ENCODE data around the gene SV2B. TPM values are rescaled to one million over a fixed set of nuclear protein-coding genes. Genes with fewer than 3 reads are reported as not detected.

The SV2B gene
- total RNA-seq, 1 experiment from 2014 or later = 1.4 TPM

DNA sequence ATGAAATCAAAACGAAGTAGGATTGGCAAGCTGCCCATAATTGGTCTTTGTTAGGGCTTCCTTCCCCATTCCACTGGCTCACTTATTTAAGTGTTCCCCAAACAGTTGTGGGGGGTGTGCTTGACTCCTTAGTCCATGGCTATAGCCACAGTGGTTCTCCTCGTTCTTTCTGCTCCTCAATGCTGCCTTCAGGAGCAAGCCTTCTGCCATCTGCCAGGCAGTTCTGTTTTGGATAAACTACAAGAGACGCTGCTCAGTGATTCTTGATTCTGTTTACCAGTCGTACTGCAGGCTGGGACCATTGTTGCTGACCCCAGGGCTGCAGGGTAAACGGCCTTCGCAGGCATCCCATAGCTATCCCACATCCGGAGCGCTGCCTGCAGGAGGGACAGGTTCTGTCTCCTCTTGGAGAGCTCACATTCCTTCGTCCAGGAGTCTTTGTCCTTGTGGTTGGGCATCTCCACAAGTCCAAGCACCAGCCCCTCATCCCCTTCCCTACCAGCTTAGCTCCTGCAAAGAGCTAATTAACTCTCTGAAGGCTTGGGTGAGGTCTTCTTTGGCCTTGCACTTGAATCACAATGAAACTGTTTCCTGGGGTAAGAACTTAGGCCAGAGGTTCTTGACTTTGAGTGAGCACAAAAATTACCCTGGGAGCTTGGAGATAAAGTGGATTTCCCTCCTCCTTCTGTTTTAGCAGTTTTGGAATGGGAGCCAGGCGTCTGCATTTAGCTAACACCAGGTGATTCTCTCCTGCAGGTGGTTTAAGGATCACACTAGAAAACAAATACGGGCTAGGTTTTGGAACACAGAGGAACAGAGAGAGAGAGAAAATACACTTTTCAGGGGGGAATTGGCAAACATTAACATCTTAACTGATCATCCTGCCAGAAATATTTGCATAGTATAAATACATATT lies 114.9 kb downstream of the SV2B start:
- ATAC-seq = peak; percentile 86

GRCh38 chr15:91216000-91216399 lies 115.9 kb downstream of the SV2B start:
- no peak overlapping the region for H3K27ac Mint-ChIP-seq
- H3K36me3 Mint-ChIP-seq = no peaks in the 10 kb centered on the region
- no peak for ATAC-seq
- no peaks in the 10 kb centered on the region for H3K27me3 Mint-ChIP-seq (ENCODE audit: low read depth)
- no peak for DNase-seq (ENCODE audit: low spot score)
- ChIA-PET POLR2A (interaction anchor here (1.2 kb wide), 1 partner anchor 26 kb away, joined by 3 read pairs; no protein-coding TSS in a partner anchor), CTCF (interaction anchor here (1.1 to 2.6 kb wide), 5 partner anchors 19 to 166 kb away, joined by 3 to 15 read pairs (median 7); no protein-coding TSS in a partner anchor)
- peaks cover 21% of the 10 kb centered on the region for H3K4me1 Mint-ChIP-seq
- no peak overlapping the region for H3K4me3 Mint-ChIP-seq
- H3K9me3 Mint-ChIP-seq = no peaks in the 10 kb centered on the region
- no peak for TF ChIP-seq PRRX2 (CRISPR knock-in tag; IDR thresholded peaks at IDR 0.05)
- TF ChIP-seq IRF1 (CRISPR knock-in tag; IDR thresholded peaks at IDR 0.05) = no peak
- TF ChIP-seq GABPB1 (CRISPR knock-in tag; IDR thresholded peaks at IDR 0.05) = no peak
- TF ChIP-seq ZNF317 (CRISPR knock-in tag; IDR thresholded peaks at IDR 0.05; ENCODE audit: borderline replicate concordance, low read depth) = no peak
- no peak for TF ChIP-seq CBFB (CRISPR knock-in tag; IDR thresholded peaks at IDR 0.05; ENCODE audit: low read depth)
- no peak for TF ChIP-seq ZNF138 (CRISPR knock-in tag; conservative IDR thresholded peaks at IDR 0.05)
- TF ChIP-seq ZNF219 (CRISPR knock-in tag; IDR thresholded peaks at IDR 0.05; ENCODE audit: borderline replicate concordance) = no peak
- TF ChIP-seq NR1H2 (CRISPR knock-in tag; IDR thresholded peaks at IDR 0.05) = no peak
- no peak for TF ChIP-seq TEAD4 (CRISPR knock-in tag; IDR thresholded peaks at IDR 0.05)
- no peak for TF ChIP-seq GRHL2 (CRISPR knock-in tag; IDR thresholded peaks at IDR 0.05; ENCODE audit: insufficient replicate concordance, severe bottlenecking)
- TF ChIP-seq ZBTB21 (CRISPR knock-in tag; IDR thresholded peaks at IDR 0.05; ENCODE audit: borderline replicate concordance) = no peak
- TF ChIP-seq, protein P1, sequence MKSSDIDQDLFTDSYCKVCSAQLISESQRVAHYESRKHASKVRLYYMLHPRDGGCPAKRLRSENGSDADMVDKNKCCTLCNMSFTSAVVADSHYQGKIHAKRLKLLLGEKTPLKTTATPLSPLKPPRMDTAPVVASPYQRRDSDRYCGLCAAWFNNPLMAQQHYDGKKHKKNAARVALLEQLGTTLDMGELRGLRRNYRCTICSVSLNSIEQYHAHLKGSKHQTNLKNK (CRISPR knock-in tag; IDR thresholded peaks at IDR 0.05) = no peak
- TF ChIP-seq ZNF671 (CRISPR knock-in tag; IDR thresholded peaks at IDR 0.05) = no peak
- TF ChIP-seq, protein P2, sequence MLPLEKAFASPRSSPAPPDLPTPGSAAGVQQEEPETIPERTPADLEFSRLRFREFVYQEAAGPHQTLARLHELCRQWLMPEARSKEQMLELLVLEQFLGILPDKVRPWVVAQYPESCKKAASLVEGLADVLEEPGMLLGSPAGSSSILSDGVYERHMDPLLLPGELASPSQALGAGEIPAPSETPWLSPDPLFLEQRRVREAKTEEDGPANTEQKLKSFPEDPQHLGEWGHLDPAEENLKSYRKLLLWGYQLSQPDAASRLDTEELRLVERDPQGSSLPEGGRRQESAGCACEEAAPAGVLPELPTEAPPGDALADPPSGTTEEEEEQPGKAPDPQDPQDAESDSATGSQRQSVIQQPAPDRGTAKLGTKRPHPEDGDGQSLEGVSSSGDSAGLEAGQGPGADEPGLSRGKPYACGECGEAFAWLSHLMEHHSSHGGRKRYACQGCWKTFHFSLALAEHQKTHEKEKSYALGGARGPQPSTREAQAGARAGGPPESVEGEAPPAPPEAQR (CRISPR knock-in tag; IDR thresholded peaks at IDR 0.05) = no peak
- TF ChIP-seq NFE2L1 (CRISPR knock-in tag; IDR thresholded peaks at IDR 0.05) = no peak
- TF ChIP-seq, protein P3, sequence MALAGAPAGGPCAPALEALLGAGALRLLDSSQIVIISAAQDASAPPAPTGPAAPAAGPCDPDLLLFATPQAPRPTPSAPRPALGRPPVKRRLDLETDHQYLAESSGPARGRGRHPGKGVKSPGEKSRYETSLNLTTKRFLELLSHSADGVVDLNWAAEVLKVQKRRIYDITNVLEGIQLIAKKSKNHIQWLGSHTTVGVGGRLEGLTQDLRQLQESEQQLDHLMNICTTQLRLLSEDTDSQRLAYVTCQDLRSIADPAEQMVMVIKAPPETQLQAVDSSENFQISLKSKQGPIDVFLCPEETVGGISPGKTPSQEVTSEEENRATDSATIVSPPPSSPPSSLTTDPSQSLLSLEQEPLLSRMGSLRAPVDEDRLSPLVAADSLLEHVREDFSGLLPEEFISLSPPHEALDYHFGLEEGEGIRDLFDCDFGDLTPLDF (CRISPR knock-in tag; IDR thresholded peaks at IDR 0.05) = no peak
- no peak for TF ChIP-seq ZNF281 (CRISPR knock-in tag; IDR thresholded peaks at IDR 0.05)

More for the DNA sequence above, 114.9 kb downstream of the SV2B start:
- peaks cover 15% of the 10 kb centered on the region for H3K4me1 Mint-ChIP-seq
- DNase-seq (ENCODE audit: low spot score) = peak; percentile 30
- POLR2A ChIA-PET = interaction anchor here (1.2 kb wide), 1 partner anchor 25 kb away, joined by 3 read pairs; no protein-coding TSS in a partner anchor
- no peaks in the 10 kb centered on the region for H3K27me3 Mint-ChIP-seq (ENCODE audit: low read depth)
- no peak for TF ChIP-seq ZNF263 (CRISPR knock-in tag; IDR thresholded peaks at IDR 0.05; ENCODE audit: low read depth)
- TF ChIP-seq ZNF423 (CRISPR knock-in tag; IDR thresholded peaks at IDR 0.05) = peak; percentile 22; the same call in 1 of the 2 replicates
- TF ChIP-seq CBFB (CRISPR knock-in tag; IDR thresholded peaks at IDR 0.05; ENCODE audit: low read depth) = no peak
- H3K27ac Mint-ChIP-seq = peak overlapping the region; percentile 63
- no peaks in the 10 kb centered on the region for H3K9me3 Mint-ChIP-seq
- CTCF ChIA-PET = interaction anchor here (0.6 to 2.6 kb wide), 13 partner anchors 16 to 258 kb away, joined by 3 to 15 read pairs (median 4); partner anchors contain the start of gene SV2B
- H3K36me3 Mint-ChIP-seq = no peaks in the 10 kb centered on the region
- H3K4me3 Mint-ChIP-seq = no peak overlapping the region

Data from WTC11 (cell line).